Stimulated activated CD4-positive, alpha-beta T cell treated with anti-CD3 and anti-CD28 coated beads, Interleukin-15, amount 100 ng/mL, for 1 hour (primary cell): ENCODE data around the gene WEE2.
"Not testable (repeated sequence)": the region's sequence is repeated elsewhere in the genome, so short reads cannot be mapped to it uniquely, and the experiment has no call there.

Experiments
- DNase-seq, 2 donors: peaks; one replicate each; pipeline ENCODE4 v3.0.0-alpha.2; 2020; ENCODE audit warnings: low read depth in 1 of 2, low spot score in 1 of 2

WEE2 gene

GRCh38 chr7:141712603-141713255 lies 4.6 kb downstream of the WEE2 start:
- no peak for DNase-seq

- no peak for DNase-seq
These were observed 5.7 kb downstream of the WEE2 start for GRCh38 chr7:141713890-141714289.

GRCh38 chr7:141714571-141714970 lies 6.4 kb downstream of the WEE2 start:
- DNase-seq = no peak

GRCh38 chr7:141715018-141715417 lies 6.9 kb downstream of the WEE2 start:
- DNase-seq = no peak

- DNase-seq = no peak
These were observed 7.9 kb downstream of the WEE2 start for GRCh38 chr7:141715794-141716689.

- DNase-seq = no peak
These were observed 9.3 kb downstream of the WEE2 start for GRCh38 chr7:141717450-141717849.

- no peak for DNase-seq
These were observed 14.4 kb downstream of the WEE2 start for GRCh38 chr7:141722529-141722928.

GRCh38 chr7:141729020-141729419 lies 20.9 kb downstream of the WEE2 start:
- DNase-seq = no peak

GRCh38 chr7:141731476-141732149 lies 23.5 kb downstream of the WEE2 start:
- DNase-seq = no peak

GRCh38 chr7:141737118-141737835 lies 29.1 kb downstream of the WEE2 start:
- DNase-seq = no peak

- DNase-seq = peak; percentile 76 to 80
These were observed 29.9 kb downstream of the WEE2 start, which contains the start of gene SSBP1 for GRCh38 chr7:141737836-141738591. SSBP1 (plus strand) TSS chr7:141738358; CDS start chr7:141739167, 809 bp downstream.

- DNase-seq = no peak
These were observed 30.4 kb downstream of the WEE2 start for GRCh38 chr7:141738592-141739013.

- no peak for DNase-seq
These were observed 31.1 kb downstream of the WEE2 start for GRCh38 chr7:141739250-141739649.

GRCh38 chr7:141742229-141742628 lies 34.1 kb downstream of the WEE2 start:
- DNase-seq = no peak

- DNase-seq = no peak
These were observed 36.0 kb downstream of the WEE2 start for GRCh38 chr7:141744131-141744530.

GRCh38 chr7:141748396-141748795 lies 40.2 kb downstream of the WEE2 start:
- no peak for DNase-seq

GRCh38 chr7:141751904-141752303 lies 43.8 kb downstream of the WEE2 start:
- not testable (repeated sequence) for DNase-seq

- DNase-seq = no peak
These were observed 44.5 kb downstream of the WEE2 start for GRCh38 chr7:141752634-141753033.

GRCh38 chr7:141754939-141755338 lies 46.8 kb downstream of the WEE2 start:
- DNase-seq = no peak

GRCh38 chr7:141763797-141764196 lies 55.6 kb downstream of the WEE2 start, which contains the start of gene TAS2R3:
TAS2R3 (plus strand) TSS chr7:141764097; CDS start chr7:141764159, 62 bp downstream.
- no peak for DNase-seq
